Activated T-cell treated with anti-CD3 and anti-CD28 coated beads for 4 hours (primary cell): ENCODE measurements around the gene GPN2.

Experiments
- DNase-seq: peaks from one replicate; pipeline ENCODE4 v3.0.0-alpha.2; 2020

The GPN2 gene

DNA sequence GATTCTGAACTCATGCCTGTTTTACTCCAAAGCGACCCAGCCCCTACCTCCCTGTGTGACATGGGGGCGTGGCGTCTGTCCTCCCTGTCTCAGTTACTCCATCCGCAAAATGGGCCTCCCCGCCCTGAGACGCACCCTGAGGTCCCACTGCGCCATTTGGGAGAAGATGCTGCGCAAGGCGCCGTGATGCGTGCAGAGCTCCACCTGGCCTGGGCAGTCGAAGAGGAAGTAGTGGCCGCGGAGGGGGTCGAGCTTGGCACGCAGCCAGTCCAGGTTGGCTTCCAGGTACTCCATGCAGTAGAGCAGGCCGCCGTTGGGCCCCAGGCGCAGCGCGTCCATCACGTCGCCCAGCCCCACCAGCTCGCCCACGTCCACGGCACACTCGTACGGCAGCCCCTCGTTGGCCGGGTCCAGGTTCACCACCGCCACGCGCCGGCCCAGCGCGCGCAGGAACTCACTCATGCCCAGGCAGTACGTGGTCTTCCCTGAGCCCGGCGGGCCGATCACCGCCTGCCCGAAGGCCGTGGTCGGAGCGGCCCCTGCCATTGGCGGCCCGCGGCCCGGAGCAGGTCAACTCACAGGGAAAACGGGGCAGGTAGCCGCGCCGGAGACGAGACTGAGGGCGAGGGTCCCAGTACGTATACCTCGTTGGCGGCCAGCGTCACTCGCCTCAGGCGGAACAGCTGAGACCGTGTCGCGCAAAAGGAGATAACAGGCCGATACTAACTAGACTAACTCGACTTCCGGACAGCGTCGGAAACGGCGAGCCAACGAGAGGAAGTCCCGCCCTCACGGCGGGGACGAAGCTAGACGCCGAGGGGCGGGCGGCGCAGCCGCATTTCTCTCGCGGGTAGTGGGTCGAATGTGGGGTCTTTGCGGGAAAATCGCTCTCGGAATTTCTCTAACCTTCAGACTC lies at the start of gene GPN2:
TSS of gene GPN2 (minus strand) at position 733 of the 916 bp plus-strand sequence. CDS start at position 546, 187 bp downstream.
- DNase-seq = peak; percentile 61

GRCh38 chr1:26938659-26939025 lies 48.6 kb upstream of the GPN2 start:
- DNase-seq = no peak

DNA sequence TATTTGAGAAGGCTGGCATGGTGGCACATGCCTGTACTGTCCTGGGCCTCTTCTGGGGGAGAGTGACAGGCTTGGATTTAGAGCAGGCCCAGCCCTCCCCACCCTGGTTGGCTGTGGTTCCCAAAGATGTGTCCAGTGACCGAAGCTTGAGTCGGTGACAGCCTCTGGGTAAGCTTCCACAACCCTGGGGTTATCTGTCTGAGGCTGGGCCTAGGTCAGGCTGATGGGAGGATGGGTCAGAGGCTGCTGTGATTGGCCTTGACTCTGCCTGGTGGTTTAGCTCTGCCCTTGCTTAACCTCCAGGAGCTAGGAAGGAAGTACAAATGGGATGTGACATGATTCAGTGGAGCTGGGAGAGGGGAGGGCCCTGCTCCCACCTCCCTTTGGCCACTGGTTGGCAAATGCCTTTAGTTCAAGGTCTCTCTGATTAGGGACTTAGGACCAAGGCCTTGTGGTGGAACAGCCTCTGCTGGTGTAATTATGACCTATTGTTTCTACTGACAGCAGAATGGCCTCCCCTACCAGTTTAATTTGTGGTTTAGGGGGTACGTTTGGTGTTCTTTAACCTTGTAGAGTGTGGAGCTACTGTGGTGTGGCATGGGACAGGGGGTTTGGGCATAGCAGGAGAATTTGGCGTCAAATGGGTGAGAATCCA lies 48.0 kb upstream of the GPN2 start:
- no peak for DNase-seq

- DNase-seq = no peak
These were observed 46.7 kb upstream of the GPN2 start for GRCh38 chr1:26936823-26937222.

- no peak for DNase-seq
These were observed 42.4 kb upstream of the GPN2 start for GRCh38 chr1:26932531-26932930.

GRCh38 chr1:26923711-26924110 lies 33.6 kb upstream of the GPN2 start:
- no peak for DNase-seq

DNA sequence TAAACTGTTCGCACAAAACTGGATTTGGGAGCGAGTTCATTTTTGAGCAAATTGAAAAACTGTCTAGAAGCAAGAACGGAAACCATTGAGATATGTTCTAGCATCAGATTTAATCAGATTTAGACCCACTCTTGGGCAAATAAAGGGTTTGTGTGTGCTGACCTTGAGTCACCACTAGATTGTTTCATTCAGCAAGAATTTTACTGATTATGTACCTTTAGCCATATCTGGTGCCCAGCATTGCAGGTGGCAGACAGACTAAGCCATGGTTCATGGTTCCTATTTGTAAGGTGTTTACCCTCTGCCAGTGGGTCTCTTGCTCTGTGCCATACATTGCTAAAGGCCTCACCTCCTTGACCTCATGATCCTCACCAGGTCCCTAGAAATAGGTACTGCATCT lies 32.8 kb upstream of the GPN2 start:
- no peak for DNase-seq

- DNase-seq = no peak
These were observed 32.3 kb upstream of the GPN2 start for GRCh38 chr1:26922431-26922729.

GRCh38 chr1:26921540-26922430 lies 31.7 kb upstream of the GPN2 start, which contains the start of gene NUDC:
Gene NUDC (plus strand): TSS chr1:26921743. CDS start chr1:26921849, 106 bp downstream.
- DNase-seq = peak; percentile 88

DNA sequence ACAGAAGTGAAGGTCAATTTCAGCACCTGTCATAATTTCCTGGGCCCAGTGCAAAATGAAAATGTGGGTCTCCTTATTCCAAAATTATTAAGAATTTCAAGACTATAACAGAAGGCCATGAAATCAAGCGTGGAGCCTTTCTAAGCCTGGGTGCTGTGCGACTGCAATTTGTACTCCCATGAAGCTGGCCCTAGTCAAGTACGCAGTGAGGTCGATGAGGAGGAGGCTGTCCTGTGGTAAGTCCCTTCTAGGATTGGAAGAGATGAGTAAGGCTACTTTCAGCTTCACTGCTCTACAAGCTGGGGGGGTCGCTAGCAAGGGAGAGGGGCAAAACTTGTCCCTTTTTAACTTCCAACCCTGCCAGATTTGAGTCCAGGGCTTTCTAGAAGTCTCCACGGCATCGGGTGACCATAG lies 31.1 kb upstream of the GPN2 start:
- no peak for DNase-seq

- no peak for DNase-seq
These were observed 25.2 kb upstream of the GPN2 start for GRCh38 chr1:26915204-26915842.

DNA sequence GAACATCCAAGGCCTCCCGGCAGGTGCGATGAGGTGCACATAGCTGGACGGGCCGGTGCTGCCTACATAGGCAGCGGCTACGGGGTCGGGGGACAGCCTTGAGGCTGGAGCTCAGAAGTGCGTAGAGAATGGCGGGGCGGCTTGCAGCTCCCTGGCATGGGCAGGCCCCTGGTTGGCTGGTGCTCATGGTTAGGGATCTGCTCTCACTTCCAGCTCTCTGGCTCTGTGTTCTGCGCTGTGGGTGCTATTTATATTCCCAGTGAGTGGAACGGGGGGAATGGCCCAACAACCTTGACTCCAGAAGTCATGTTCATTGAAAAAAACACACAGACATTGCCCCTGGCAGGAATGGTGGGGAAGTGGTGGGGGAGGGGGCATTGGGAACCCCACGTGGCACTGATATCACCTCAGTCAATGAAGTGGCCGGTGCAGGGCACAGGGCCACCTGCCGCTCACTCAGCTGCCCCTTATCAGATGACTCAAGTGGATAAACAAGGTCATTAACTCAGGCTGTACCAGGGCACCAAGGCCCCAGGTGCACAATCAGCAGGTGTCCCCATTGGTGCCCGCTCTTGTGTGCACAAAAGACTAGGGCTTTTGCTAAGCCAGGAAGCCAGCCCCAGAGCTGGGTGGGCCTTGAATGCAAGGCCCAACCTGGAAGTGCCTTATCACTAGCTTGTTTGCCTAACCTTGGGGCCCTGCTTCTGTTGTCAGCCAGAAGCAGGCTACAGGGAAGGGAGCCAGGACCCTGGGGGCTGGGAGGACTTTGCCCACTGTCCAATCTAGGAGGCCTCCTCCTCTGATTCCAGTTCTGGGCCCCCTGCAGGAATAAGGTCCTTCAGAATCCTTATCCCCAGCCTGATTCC lies 23.9 kb upstream of the GPN2 start, which contains the start of gene NR0B2:
TSS of gene NR0B2 (minus strand) at position 222 of the 866 bp plus-strand sequence. CDS start at position 187, 35 bp downstream.
- DNase-seq = no peak

DNA sequence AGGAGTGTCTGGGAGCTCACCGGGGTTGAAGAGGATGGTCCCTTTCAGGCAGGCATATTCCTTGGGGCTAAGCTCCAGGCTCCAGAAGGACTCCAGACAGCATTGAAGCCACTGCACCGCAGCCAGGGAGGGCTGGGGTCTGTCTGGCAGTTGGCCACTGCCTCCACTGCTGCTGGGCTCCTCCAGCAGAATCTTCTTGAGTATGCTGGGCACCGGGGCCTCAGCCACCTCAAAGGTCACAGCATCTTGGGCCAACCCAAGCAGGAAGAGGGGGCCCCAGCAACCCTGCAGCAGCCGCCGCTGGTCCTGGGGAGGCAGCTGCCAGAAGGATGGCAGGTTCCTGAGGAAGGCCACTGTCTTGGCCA lies 23.3 kb upstream of the GPN2 start:
- no peak for DNase-seq

- DNase-seq = no peak
These were observed 22.0 kb upstream of the GPN2 start for GRCh38 chr1:26912147-26912490.

- DNase-seq = no peak
These were observed 21.5 kb upstream of the GPN2 start for GRCh38 chr1:26911399-26912146.

DNA sequence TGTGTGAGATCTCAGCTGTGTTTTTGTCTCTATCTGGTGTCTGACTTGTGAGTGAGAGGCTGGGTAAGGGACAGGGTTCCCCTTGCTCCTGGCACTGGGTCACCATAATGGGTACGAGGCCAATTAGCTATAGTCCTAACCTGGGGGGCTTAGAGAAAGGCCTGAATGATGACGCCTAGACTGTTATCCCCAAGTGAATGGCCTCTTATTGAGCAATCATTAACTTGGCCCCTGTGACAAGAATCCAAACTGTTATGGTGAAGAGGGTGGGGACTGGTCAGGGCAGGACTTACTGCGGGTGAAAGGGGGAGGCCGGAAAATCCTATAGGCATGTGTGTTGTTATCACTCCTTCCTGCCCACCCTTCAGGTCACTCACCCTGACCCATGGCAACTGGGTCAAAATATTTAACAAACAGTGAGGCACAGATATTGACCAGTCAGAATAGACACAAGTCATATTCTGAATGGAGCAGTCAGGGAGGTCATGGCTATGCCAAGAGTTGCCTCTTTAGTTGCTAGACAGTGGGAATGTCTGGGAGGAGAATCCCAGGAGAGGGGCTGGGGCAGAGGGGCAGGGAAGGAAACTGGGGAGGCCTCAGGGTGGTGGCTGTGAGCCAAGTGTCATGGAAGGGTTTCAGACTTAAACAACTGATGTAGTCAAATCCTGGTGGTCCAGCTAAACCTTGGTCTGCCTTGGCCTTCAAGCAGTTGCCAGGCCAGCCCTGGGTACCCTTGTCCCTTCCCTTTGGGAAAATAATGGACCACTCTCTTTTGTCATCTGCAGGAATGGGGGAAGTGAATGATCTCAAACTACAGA lies 20.5 kb upstream of the GPN2 start:
- DNase-seq = no peak

DNA sequence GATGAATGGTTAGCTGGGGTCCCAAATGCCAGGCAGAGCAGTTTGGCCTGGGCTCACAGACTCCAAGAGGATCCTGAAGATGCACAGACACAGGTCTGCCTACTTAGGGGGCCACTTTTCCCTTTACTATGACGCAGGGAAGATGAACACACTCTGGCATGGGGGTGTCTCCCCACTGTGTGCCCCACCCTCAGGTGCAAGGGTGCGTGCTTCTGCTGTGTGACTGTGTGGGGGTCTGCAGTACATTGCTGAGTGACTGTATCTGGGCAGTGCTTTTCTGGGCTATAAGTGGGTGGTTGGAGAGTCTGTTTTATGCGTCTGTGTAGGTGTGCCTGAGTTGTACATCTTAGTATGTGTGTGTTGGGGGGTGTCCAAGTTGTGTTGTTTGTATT lies 19.9 kb upstream of the GPN2 start:
- no peak for DNase-seq

DNA sequence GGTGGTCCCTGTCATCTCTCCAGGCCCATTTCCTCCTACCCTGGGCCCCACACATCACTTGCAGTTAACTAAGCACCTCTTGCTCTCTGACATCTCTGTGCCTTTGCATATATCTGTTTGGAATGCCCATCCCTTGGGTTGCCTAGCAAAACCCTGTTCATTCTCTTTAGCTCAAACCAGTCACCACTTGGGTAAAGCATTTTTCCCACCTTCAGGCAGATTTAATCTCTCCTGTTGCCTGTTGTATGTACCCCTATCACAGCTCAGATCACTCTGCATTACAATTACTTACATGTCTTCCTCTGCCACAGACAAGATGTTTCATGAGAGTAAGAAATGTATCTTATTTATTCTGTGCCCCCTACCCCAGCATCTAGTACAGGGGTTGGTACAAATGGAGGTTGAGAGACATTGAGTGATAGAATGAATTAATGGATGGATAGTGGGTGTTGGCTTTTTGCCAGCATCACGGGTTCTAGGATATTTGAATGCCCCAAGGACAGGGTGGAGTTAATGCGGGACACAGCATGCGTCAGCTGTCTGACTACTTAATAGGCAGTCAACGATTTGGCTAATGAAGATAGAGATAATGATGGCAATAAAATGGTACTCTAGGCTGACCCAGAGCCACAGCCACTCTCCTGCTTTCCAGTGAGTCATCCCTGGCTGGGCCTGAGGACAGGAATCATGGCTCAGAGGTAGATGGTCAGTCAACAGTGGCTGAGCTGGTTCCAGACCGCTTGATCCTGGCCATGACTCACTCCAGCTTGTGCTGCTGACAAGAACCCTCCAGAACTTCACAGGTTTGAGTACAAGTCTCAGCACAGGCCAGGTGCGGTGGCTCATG lies 17.2 kb upstream of the GPN2 start:
- DNase-seq = no peak

GRCh38 chr1:26900815-26901511 lies 10.9 kb upstream of the GPN2 start:
- DNase-seq = no peak
